Measurements from ENCODE around the gene CCDC180.
"Not testable (repeated sequence)": the region's sequence is repeated elsewhere in the genome, so short reads cannot be mapped to it uniquely, and the experiment has no call there.

CCDC180 gene

GRCh38 chr9:97311798-97312500 is 4.5 kb downstream of the CCDC180 start:
- DNase-seq, result no peak

GRCh38 chr9:97312556-97312955 is 5.1 kb downstream of the CCDC180 start:
- no peak for DNase-seq

- DNase-seq, result no peak
Measured at GRCh38 chr9:97313243-97313642, 5.8 kb downstream of the CCDC180 start.

- DNase-seq, result no peak
Measured at GRCh38 chr9:97313746-97314145, 6.3 kb downstream of the CCDC180 start.

- DNase-seq, result no peak
Measured at GRCh38 chr9:97314503-97314902, 7.0 kb downstream of the CCDC180 start.

GRCh38 chr9:97315550-97315949 is 8.1 kb downstream of the CCDC180 start:
- no peak for DNase-seq

- DNase-seq, result no peak
Measured at GRCh38 chr9:97316904-97317303, 9.4 kb downstream of the CCDC180 start.

GRCh38 chr9:97318433-97318832 is 11.0 kb downstream of the CCDC180 start:
- DNase-seq, result no peak

- DNase-seq, result no peak
Measured at GRCh38 chr9:97319395-97319794, 11.9 kb downstream of the CCDC180 start.

- no peak for DNase-seq
Measured at GRCh38 chr9:97320080-97320642, 12.7 kb downstream of the CCDC180 start.

- DNase-seq, result no peak
Measured at GRCh38 chr9:97321251-97321650, 13.8 kb downstream of the CCDC180 start.

- DNase-seq, result no peak
Measured at GRCh38 chr9:97321691-97322090, 14.2 kb downstream of the CCDC180 start.

- no peak for DNase-seq
Measured at GRCh38 chr9:97322105-97322504, 14.6 kb downstream of the CCDC180 start.

GRCh38 chr9:97324954-97325353 is 17.5 kb downstream of the CCDC180 start:
- DNase-seq, result no peak

- no peak for DNase-seq
Measured at GRCh38 chr9:97327562-97327961, 20.1 kb downstream of the CCDC180 start.

GRCh38 chr9:97332993-97333392 is 25.5 kb downstream of the CCDC180 start:
- no peak for DNase-seq

GRCh38 chr9:97335622-97336021 is 28.2 kb downstream of the CCDC180 start:
- not testable (repeated sequence) for DNase-seq

GRCh38 chr9:97348871-97349270 is 41.4 kb downstream of the CCDC180 start:
- no peak for DNase-seq

- DNase-seq, result no peak
Measured at GRCh38 chr9:97349400-97349799, 41.9 kb downstream of the CCDC180 start.

GRCh38 chr9:97354637-97355036 is 47.2 kb downstream of the CCDC180 start:
- DNase-seq, result no peak

- no peak for DNase-seq
Measured at GRCh38 chr9:97357056-97357455, 49.6 kb downstream of the CCDC180 start.

Measured in CD4-positive, alpha-beta T cell treated with Interleukin-4 for 1 hour (primary cell).